HFFc6 (cell line): ENCODE data around the gene ABCB11. TPM values are rescaled to one million over a fixed set of nuclear protein-coding genes. Genes with fewer than 3 reads are reported as not detected.

Experiments used
- DNase-seq: peaks from one replicate; pipeline ENCODE4 v3.0.0-alpha.2; 2018
- H3K27ac Mint-ChIP-seq: 2 replicates; pipeline ENCODE4 v1.8.0; 2020; ENCODE audit warnings: mild to moderate bottlenecking, mixed read lengths
- H3K27me3 Mint-ChIP-seq: 2 replicates; pipeline ENCODE4 v1.8.0; 2021; ENCODE audit warnings: mild to moderate bottlenecking, moderate library complexity, mixed read lengths; ENCODE audit not compliant: insufficient read depth
- H3K36me3 Mint-ChIP-seq: 2 replicates; pipeline ENCODE4 v1.8.0; 2021; ENCODE audit warnings: low read depth, mixed read lengths
- H3K4me1 Mint-ChIP-seq: 2 replicates; pipeline ENCODE4 v1.8.0; 2020; ENCODE audit warnings: low read depth, mixed read lengths
- H3K4me3 Mint-ChIP-seq: 2 replicates; pipeline ENCODE4 v1.8.0; 2020; ENCODE audit warnings: mild to moderate bottlenecking, moderate library complexity, mixed read lengths
- H3K9me3 Mint-ChIP-seq: 2 replicates; pipeline ENCODE4 v1.8.0; 2020; ENCODE audit warnings: mild to moderate bottlenecking, mixed read lengths
- CTCF ChIP-seq: fragments of 200-600 bp; sonication (generic); IDR thresholded peaks from 2 replicates; pipeline ENCODE4 v1.5.0; 2021; ENCODE audit warnings: antibody characterized with exemption, mild to moderate bottlenecking
- total RNA-seq, 6 experiments: library from RNA; stranded (reverse); fragmentation: NEBNext Ultra II Directional; extraction: Animal tissue kit (Norgen Biotek cat#: 25700); gene quantifications; 2 replicates in 1 of 6; 3 replicates in 5 of 6; pipeline ENCODE4 v1.2.3, GENCODE V29; 2021

ABCB11 gene
- total RNA-seq, 6 experiments from 2014 or later = 0.02 TPM; not detected in 5

DNA sequence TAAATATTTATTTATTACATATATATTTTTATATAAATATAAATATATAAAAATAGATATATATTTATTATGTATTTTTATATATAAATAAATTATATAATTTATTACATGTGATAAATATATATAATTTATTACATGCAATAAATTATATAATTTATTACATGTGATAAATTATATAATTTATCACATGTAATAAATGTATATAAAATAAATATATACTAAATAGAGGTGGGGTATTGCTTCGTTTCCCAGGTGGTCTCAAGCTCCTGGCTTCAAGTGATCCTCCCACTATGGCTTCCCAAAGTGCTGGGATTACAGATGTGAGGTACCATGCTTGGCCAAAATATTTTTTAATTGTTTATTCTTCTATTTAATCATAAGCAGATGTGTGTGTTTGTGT is 133.7 kb downstream of the ABCB11 start:
- Mint-ChIP-seq H3K27me3 (peaks cover 10% of the 10 kb centered on the region), H3K27ac (no peak overlapping the region), H3K4me1 (no peaks in the 10 kb centered on the region), H3K9me3 (no peaks in the 10 kb centered on the region), H3K36me3 (no peaks in the 10 kb centered on the region), H3K4me3 (no peak overlapping the region)
- DNase-seq = no peak
- no peak for TF ChIP-seq CTCF

DNA sequence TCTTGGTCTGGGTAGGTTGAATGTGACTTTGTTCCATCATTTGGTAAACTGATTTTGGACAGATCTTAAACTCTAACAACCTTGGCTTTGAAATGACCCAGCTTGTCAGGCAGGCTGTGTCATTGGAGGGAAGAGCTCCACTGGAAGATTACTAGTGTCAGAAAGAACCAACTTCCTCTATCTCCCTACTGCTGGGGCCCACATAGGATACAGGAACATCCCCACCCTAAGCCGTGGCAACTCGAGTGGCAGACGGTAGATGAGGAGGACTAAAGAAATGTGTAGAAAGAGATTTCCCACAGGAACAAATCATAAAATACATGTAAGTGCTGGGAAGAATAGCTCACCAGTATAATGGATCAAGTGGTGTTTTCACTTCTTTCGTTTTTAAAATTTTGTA is 134.3 kb downstream of the ABCB11 start:
- H3K27ac Mint-ChIP-seq = no peak overlapping the region
- no peaks in the 10 kb centered on the region for H3K36me3 Mint-ChIP-seq
- no peak for DNase-seq

DNA sequence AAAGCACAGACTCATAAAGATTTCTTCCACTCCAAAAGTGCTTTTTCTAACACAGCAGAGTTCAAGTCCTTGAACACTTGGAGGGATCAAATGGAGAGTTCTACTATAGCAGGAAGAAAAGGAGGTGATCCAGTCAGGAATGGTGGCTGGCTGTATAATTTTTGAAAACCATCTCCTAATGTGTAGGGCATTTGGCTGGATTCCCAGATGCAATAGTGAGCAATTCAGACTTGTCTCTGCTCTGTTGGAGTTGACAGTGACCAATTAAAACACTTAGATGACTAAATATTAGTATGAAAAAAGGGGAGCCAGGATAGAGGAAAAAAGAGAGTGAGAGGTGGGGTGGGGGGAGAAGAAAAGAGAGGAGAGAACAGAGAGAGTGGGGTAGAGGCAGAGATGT is 135.4 kb downstream of the ABCB11 start:
- no peak for DNase-seq
- Mint-ChIP-seq H3K27me3 (peaks cover 13% of the 10 kb centered on the region), H3K4me1 (peaks cover 3% of the 10 kb centered on the region), H3K36me3 (no peaks in the 10 kb centered on the region), H3K27ac (no peak overlapping the region), H3K9me3 (no peaks in the 10 kb centered on the region), H3K4me3 (no peak overlapping the region)
- TF ChIP-seq CTCF = no peak

More for the DNA sequence above, 134.3 kb downstream of the ABCB11 start:
- Mint-ChIP-seq H3K4me3 (no peak overlapping the region), H3K4me1 (no peaks in the 10 kb centered on the region), H3K27me3 (peaks cover 13% of the 10 kb centered on the region), H3K9me3 (no peaks in the 10 kb centered on the region)
- no peak for TF ChIP-seq CTCF

DNA sequence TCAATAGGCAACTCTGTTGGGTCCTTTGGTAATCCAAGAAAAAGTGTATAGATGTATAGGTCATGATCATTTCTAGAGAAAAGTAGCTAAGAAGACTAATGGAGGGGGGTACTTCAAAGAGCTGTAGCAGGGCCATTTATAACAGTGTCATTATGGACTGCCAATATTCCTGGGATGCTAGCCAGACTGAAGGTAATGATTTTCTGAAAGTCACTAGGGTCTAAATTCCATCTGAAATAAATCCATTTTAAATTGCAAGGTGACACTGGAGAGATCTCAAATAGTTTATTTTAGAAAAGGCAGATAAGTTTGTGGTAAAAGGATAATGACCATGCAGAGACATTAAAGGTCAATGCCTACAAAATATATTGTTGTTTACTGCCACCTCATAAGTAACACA is 136.4 kb downstream of the ABCB11 start:
- Mint-ChIP-seq H3K27ac (no peak overlapping the region), H3K9me3 (no peaks in the 10 kb centered on the region), H3K36me3 (no peaks in the 10 kb centered on the region), H3K27me3 (peaks cover 13% of the 10 kb centered on the region), H3K4me3 (no peak overlapping the region), H3K4me1 (peaks cover 13% of the 10 kb centered on the region)
- no peak for TF ChIP-seq CTCF
- no peak for DNase-seq

DNA sequence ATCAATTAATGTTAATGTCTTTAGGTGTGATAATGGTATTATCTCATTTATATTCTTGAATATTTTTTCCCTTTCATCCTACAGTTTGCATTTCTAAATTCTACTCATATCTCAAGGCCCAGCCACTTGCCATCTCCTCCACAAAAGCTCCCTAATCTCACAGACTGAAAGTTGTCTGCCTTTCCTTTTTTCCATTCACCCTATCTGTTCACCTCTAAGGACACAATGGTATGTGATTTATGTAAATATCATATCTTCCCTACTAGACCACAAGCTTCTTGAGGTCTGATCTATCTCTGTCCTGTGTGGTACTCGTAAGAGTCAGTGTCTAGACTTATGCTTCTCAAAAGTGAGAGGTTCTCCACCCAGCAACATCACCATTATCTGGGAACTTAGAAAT is 137.0 kb downstream of the ABCB11 start:
- Mint-ChIP-seq H3K36me3 (no peaks in the 10 kb centered on the region), H3K27me3 (peaks cover 13% of the 10 kb centered on the region), H3K9me3 (no peaks in the 10 kb centered on the region), H3K4me3 (no peak overlapping the region), H3K27ac (no peak overlapping the region), H3K4me1 (peaks cover 19% of the 10 kb centered on the region)
- no peak for DNase-seq
- no peak for TF ChIP-seq CTCF

- Mint-ChIP-seq H3K4me1 (peaks cover 21% of the 10 kb centered on the region), H3K9me3 (no peaks in the 10 kb centered on the region), H3K27ac (no peak overlapping the region), H3K4me3 (no peak overlapping the region), H3K27me3 (peaks cover 13% of the 10 kb centered on the region), H3K36me3 (0 out of 2 replicates have a peak, but pooled peaks cover 4% of the 10 kb centered on the region)
- DNase-seq = no peak
- TF ChIP-seq CTCF = no peak
These were observed 138.8 kb downstream of the ABCB11 start for GRCh38 chr2:168892327-168892726.
